SK-N-MC (cell line): Measurements from ENCODE around the gene CDC6.
"Not testable (repeated sequence)": the region's sequence is repeated elsewhere in the genome, so short reads cannot be mapped to it uniquely, and the experiment has no call there.

ENCODE experiments used
- DNase-seq: peaks from one replicate; pipeline ENCODE4 v3.0.0-alpha.2; 2011; ENCODE audit warnings: low read depth, low spot score
- H3K27ac ChIP-seq: fragments of 200-600 bp; sonication (generic); 2 replicates; pipeline ENCODE4 v1.5.1; 2016; ENCODE audit warnings: mixed run types
- H3K36me3 ChIP-seq: fragments of 200-600 bp; sonication (generic); 2 replicates; pipeline ENCODE4 v1.6.1; 2017; ENCODE audit warnings: antibody characterized with exemption, low read length, mixed read lengths; ENCODE audit not compliant: insufficient read depth
- H3K4me3 ChIP-seq: fragments of 200-600 bp; sonication (generic); 2 replicates; pipeline ENCODE4 v1.5.1; 2016
- H3K9ac ChIP-seq: fragments of 200-600 bp; sonication (generic); 2 replicates; pipeline ENCODE4 v1.8.0; 2017; ENCODE audit warnings: mixed run types, mixed read lengths; ENCODE audit not compliant: insufficient read length
- H3K9me3 ChIP-seq: fragments of 200-600 bp; sonication (generic); 2 replicates; pipeline ENCODE4 v1.6.1; 2017; ENCODE audit warnings: low read depth, mild to moderate bottlenecking, antibody characterized with exemption, low read length, moderate library complexity, mixed read lengths
- EZH2 ChIP-seq: fragments of 200-600 bp; sonication (generic); IDR thresholded peaks from one replicate; pipeline ENCODE4 v1.6.1; 2017; ENCODE audit warnings: antibody characterized with exemption
- FOXP2 ChIP-seq: optimal IDR thresholded peaks from 2 replicates; pipeline ENCODE3; 2011; ENCODE audit warnings: mild to moderate bottlenecking, moderate library complexity; ENCODE audit not compliant: insufficient read depth; ENCODE audit errors: extremely low read length, control extremely low read depth
- POLR2AphosphoS5 ChIP-seq: IDR thresholded peaks from 2 replicates; pipeline ENCODE4 v1.6.1; 2012; ENCODE audit warnings: mild to moderate bottlenecking, low read depth, low read length, borderline replicate concordance

Gene CDC6

DNA sequence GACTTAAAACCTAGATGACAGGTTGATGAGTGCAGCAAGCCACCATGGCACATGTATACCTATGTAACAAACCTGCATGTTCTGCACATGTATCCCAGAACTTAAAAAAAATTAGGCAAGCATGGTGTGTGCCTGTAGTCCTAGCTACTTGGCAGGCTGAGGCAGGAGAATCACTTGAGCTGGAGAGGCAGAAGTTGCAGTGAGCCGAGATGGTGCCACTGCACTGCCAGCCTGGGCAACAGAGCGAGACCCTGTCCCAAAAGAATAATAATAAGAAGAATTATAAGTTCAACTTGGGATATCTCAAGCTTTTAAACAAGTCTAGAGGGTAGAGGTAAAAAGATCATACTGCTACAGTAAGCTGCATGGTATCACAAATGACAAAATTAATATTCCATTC is 9.8 kb downstream of the CDC6 start:
- peaks cover 95% of the 10 kb centered on the region for H3K36me3 ChIP-seq
- no peak for TF ChIP-seq FOXP2
- no peak for TF ChIP-seq EZH2
- H3K4me3 ChIP-seq: no peak overlapping the region
- no peaks in the 10 kb centered on the region for H3K9me3 ChIP-seq
- no peak overlapping the region for H3K9ac ChIP-seq
- no peak for DNase-seq
- H3K27ac ChIP-seq: 0 out of 2 replicates have a peak overlapping the region, but pooled peaks have one; percentile 47

DNA sequence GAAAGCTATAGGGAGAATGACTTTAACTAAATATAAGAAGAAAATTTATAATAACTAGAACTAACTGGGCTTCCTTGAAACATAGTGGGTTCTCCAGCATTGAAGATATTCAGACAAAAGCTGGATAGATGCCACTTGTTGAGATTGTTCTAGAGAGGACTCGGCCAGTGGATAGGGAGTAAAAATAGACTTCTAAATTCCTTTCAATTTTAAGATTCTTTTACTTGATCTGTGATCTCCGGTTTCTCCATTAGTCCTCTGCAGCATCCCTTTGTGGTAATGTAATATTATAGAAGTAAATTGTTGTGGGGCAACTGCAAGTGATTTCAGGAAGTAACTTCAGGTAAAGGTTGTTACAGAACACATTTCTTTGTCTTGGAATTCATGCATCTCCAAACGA is 11.0 kb downstream of the CDC6 start:
- Histone ChIP-seq H3K4me3 (no peak overlapping the region), H3K27ac (no peak overlapping the region), H3K9me3 (no peaks in the 10 kb centered on the region), H3K36me3 (peaks cover 92% of the 10 kb centered on the region), H3K9ac (no peak overlapping the region)
- TF ChIP-seq EZH2 (no peak), FOXP2 (no peak), POLR2AphosphoS5 (no peak)
- DNase-seq: no peak

DNA sequence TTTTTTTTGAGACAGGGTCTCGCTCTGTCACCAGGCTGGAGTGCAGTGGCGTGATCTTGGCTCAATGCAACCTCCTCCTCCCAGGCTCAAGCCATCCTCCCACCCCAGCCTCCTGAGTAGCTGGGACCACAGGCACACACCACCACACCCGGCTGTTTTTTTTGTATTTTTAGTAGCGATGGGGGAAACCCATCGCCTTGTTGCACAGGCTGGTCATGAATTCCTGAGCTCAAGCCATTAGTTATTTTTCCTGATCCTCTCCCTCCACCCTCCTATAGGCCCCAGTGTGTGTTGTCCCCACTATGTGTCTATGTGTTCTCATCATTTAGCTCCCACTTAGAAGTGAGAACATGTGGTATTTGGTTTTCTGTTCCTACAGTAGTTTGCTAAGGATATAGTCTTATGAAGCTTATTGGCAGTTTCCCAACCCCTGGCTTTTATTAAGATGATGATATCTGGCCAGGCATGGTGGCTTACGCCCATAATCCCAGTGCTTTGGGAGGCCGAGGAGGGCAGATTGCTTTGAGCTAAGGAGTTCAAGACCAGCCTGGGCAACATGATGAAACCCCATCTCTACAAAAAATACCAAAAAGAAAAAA is 11.6 kb downstream of the CDC6 start:
- H3K27ac ChIP-seq, H3K9me3 ChIP-seq, DNase-seq, H3K9ac ChIP-seq, H3K4me3 ChIP-seq: not testable (repeated sequence)
- peaks cover 86% of the 10 kb centered on the region for H3K36me3 ChIP-seq

DNA sequence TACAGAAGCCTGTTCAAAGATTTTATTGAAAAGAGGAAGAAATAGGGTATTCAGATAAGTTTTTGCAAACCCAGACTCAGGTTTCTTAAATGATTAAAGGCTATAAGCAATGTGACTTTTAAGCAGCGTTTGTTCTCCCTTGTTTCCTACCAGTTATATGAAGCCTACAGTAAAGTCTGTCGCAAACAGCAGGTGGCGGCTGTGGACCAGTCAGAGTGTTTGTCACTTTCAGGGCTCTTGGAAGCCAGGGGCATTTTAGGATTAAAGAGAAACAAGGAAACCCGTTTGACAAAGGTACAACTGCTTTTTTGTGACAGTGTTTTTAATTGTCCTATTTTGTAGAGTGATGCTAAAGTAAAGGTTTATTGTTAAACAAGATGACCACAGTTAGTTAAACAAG is 13.6 kb downstream of the CDC6 start:
- Histone ChIP-seq H3K9ac (no peak overlapping the region), H3K27ac (peak overlapping the region; percentile 83; the same call in 1 of the 2 replicates), H3K36me3 (peaks cover 66% of the 10 kb centered on the region), H3K4me3 (no peak overlapping the region), H3K9me3 (no peaks in the 10 kb centered on the region)
- no peak for DNase-seq
- TF ChIP-seq EZH2 (no peak), FOXP2 (no peak), POLR2AphosphoS5 (no peak)

DNA sequence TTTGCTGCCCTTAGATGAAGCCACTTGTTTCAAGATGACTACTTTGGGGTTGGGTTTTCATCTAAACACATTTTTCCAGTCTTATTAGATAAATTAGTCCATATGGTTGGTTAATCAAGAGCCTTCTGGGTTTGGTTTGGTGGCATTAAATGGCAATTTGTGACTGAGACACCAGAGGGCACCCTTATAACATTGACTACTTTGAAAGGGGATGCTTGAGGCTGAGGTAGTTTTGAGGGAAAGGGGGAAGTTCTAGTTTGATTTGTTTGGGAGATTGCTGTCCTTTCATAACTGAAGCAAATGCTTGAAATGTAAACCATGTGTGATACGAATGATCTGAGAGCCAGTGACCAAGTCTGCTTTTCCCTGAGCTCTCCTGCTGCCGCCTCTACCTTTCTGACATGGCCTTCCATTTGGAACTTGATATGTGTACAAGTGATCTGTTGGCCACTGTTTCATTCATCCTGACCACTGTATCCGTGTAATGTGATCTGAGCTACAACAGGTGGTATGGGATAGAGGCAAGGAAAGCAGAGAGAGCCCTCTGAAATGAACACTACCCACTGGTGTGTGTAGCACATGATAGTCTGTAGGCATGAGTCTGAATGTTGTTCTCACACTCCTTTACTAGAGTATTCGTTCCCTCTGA is 15.5 kb downstream of the CDC6 start:
- peak overlapping the region; percentile 44 for H3K9ac ChIP-seq
- peak; percentile 65 for DNase-seq
- no peak for TF ChIP-seq POLR2AphosphoS5
- peaks cover 48% of the 10 kb centered on the region for H3K36me3 ChIP-seq
- no peak overlapping the region for H3K4me3 ChIP-seq
- peak overlapping the region; percentile 83 for H3K27ac ChIP-seq
- no peaks in the 10 kb centered on the region for H3K9me3 ChIP-seq

DNA sequence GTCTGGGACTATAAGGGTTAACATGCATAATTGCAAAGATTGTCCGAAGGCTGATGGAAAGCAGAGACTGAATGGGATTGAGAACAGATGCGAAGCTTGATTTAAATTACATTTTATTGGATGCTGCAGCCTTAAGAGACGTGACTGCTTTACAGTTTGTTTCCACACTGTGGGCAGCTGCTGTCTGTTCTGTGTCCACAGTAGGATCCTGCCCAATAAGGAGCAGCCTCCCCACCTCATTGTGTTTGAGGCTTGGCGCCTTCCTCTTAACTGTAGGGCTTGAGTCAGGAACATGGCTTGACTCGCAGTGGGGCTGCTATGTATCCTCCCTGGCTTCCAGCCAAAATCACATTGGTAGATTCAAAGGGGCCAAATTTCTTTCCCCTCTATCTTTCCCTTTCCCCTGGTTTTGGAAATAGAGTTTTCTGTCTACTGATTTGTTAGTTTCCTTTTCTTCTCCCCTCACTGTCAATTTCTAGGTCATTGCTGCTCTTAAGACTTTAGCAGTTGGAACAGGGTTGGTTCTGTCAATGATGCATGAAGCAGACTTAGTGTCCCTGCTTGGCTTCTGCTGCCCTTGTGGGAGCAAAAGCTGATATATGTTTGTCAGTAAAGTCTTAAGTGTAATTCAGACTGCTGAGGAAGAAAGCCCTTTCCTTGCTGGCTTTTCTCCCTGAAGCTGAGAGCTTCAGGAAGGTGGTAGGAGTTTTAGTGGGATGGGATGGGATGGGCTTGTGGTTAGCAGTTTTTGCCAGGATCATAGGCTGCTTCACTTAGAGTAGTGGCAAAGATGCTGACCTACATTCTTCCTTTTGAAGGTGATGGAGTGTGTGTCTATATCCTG is 16.3 kb downstream of the CDC6 start:
- peak overlapping the region; percentile 29 for H3K9ac ChIP-seq

DNA sequence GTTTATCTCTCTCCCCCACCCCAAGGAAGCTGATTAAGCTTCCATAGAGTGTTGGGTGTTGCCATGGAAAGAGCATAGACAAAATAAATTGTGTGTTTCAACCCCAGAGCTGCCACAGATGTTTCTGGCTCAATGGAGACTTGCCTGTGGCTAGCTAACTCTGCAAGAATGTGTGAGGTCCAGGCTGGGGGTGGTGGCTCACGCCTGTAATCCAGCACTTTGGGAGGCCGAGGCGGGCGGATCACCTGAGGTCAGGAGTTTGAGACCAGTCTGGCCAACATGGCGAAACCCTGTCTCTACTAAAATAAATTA is 16.8 kb downstream of the CDC6 start:
- not testable (repeated sequence) for H3K9me3 ChIP-seq, H3K4me3 ChIP-seq, H3K9ac ChIP-seq, DNase-seq
- Histone ChIP-seq H3K36me3 (peaks cover 35% of the 10 kb centered on the region), H3K27ac (peak overlapping the region; percentile 83)

More for the DNA sequence above, 16.3 kb downstream of the CDC6 start:
- H3K36me3 ChIP-seq: peaks cover 41% of the 10 kb centered on the region
- peak overlapping the region; percentile 83 for H3K27ac ChIP-seq
- TF ChIP-seq EZH2: no peak
- no peak; the same call in none of the 2 replicates for TF ChIP-seq POLR2AphosphoS5
- no peak for TF ChIP-seq FOXP2
- no peaks in the 10 kb centered on the region for H3K9me3 ChIP-seq
- H3K4me3 ChIP-seq: peak overlapping the region; percentile 28
- no peak for DNase-seq

DNA sequence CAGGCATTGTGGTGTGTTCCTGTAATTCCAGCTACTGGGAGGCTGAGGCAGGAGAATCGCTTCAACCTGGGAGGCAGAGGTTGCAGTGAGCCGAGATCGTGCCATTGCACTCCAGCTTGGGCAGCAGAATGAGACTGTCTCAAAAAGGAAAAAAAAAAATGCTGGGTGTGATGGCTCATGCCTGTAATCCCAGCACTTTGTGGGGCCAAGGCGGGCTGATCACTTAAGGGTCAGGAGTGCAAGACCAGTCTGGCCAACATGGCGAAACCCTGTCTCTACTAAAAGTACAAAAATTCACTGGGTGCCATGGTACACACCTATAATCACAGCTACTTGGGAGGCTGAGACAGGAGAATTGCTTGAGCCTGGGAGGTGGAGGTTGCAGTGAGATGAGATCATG is 17.2 kb downstream of the CDC6 start:
- not testable (repeated sequence) for H3K9ac ChIP-seq, DNase-seq, H3K9me3 ChIP-seq, H3K4me3 ChIP-seq
- H3K36me3 ChIP-seq: peaks cover 31% of the 10 kb centered on the region
- 0 out of 2 replicates have a peak, but pooled peaks have one; percentile 3 for TF ChIP-seq POLR2AphosphoS5
- H3K27ac ChIP-seq: peak overlapping the region; percentile 83

DNA sequence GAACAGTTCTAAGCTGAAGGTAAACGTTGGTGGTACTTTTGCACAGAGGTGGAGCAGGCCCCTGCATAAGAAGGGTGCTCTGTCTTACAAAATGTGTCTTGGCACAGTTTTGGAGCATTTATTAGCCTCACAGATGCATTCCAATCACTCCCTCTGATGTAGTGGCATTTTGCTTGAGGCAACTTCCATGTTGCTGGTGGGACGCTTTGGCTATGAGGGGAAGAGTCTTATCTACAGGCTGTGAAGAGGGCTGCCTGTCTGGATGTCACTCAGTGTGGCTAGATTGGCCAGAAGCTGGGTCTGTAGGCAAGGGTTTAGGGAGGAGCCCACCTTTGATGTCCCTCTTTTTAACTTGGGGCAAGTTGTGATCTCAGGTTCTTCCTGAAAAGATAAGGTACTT is 18.7 kb downstream of the CDC6 start:
- DNase-seq: peak; percentile 82
- peak overlapping the region; percentile 99 for H3K27ac ChIP-seq
- peak overlapping the region; percentile 84 for H3K9ac ChIP-seq

More for the DNA sequence above, 18.7 kb downstream of the CDC6 start:
- Histone ChIP-seq H3K9me3 (no peaks in the 10 kb centered on the region), H3K36me3 (peaks cover 16% of the 10 kb centered on the region), H3K4me3 (peak overlapping the region; percentile 91)
- TF ChIP-seq POLR2AphosphoS5 (no peak; the same call in 1 of the 2 replicates), FOXP2 (peak; percentile 55), EZH2 (no peak)
